ENCODE measurements around the gene TTC33.
"Not testable (repeated sequence)": the region's sequence is repeated elsewhere in the genome, so short reads cannot be mapped to it uniquely, and the experiment has no call there.

The TTC33 gene

GRCh38 chr5:40755407-40756365, at the start of gene TTC33:
TTC33 (minus strand) TSS chr5:40755961; CDS start chr5:40747018, 8,943 bp downstream.
- DNase-seq (ENCODE audit: low read depth) = peak; percentile 83

GRCh38 chr5:40801771-40802562, 46.2 kb upstream of the TTC33 start:
- no peak for DNase-seq (ENCODE audit: low read depth)

- no peak for DNase-seq (ENCODE audit: low read depth)
Measured at GRCh38 chr5:40799258-40799657, 43.5 kb upstream of the TTC33 start.

- DNase-seq (ENCODE audit: low read depth) = peak; percentile 24
Measured at GRCh38 chr5:40798801-40799210, 43.0 kb upstream of the TTC33 start.

- peak; percentile 63 for DNase-seq (ENCODE audit: low read depth)
Measured at GRCh38 chr5:40798012-40798800, 42.4 kb upstream of the TTC33 start, which contains the start of gene PRKAA1. PRKAA1 (minus strand) TSS chr5:40798374; CDS start chr5:40798189, 185 bp downstream.

- peak; percentile 17 for DNase-seq (ENCODE audit: low read depth)
Measured at GRCh38 chr5:40797273-40798011, 41.7 kb upstream of the TTC33 start.

- peak; percentile 24 for DNase-seq (ENCODE audit: low read depth)
Measured at GRCh38 chr5:40796487-40796889, 40.7 kb upstream of the TTC33 start.

GRCh38 chr5:40794877-40795276, 39.1 kb upstream of the TTC33 start:
- not testable (repeated sequence) for DNase-seq (ENCODE audit: low read depth)

- not testable (repeated sequence) for DNase-seq (ENCODE audit: low read depth)
Measured at GRCh38 chr5:40794340-40794739, 38.6 kb upstream of the TTC33 start.

- DNase-seq (ENCODE audit: low read depth) = not testable (repeated sequence)
Measured at GRCh38 chr5:40792691-40793090, 36.9 kb upstream of the TTC33 start.

- DNase-seq (ENCODE audit: low read depth) = no peak
Measured at GRCh38 chr5:40791715-40792139, 36.0 kb upstream of the TTC33 start.

GRCh38 chr5:40790947-40791593, 35.3 kb upstream of the TTC33 start:
- no peak for DNase-seq (ENCODE audit: low read depth)

GRCh38 chr5:40788941-40789340, 33.2 kb upstream of the TTC33 start:
- DNase-seq (ENCODE audit: low read depth) = not testable (repeated sequence)

- no peak for DNase-seq (ENCODE audit: low read depth)
Measured at GRCh38 chr5:40787986-40788385, 32.2 kb upstream of the TTC33 start.

GRCh38 chr5:40786664-40787063, 30.9 kb upstream of the TTC33 start:
- DNase-seq (ENCODE audit: low read depth) = not testable (repeated sequence)

GRCh38 chr5:40784916-40785315, 29.2 kb upstream of the TTC33 start:
- DNase-seq (ENCODE audit: low read depth) = no peak

GRCh38 chr5:40784027-40784653, 28.4 kb upstream of the TTC33 start:
- DNase-seq (ENCODE audit: low read depth) = no peak

- peak; percentile 44 for DNase-seq (ENCODE audit: low read depth)
Measured at GRCh38 chr5:40781843-40782409, 26.2 kb upstream of the TTC33 start.

- DNase-seq (ENCODE audit: low read depth) = no peak
Measured at GRCh38 chr5:40780858-40781257, 25.1 kb upstream of the TTC33 start.

GRCh38 chr5:40780199-40780598, 24.4 kb upstream of the TTC33 start:
- DNase-seq (ENCODE audit: low read depth) = no peak
